Superior temporal gyrus (tissue), 1 donor: Measurements from ENCODE around the gene TCF12.

Experiments used
- DNase-seq: peaks from one replicate; pipeline ENCODE4 v3.0.0-alpha.2; 2016; ENCODE audit errors: extremely low spot score

Gene TCF12

DNA sequence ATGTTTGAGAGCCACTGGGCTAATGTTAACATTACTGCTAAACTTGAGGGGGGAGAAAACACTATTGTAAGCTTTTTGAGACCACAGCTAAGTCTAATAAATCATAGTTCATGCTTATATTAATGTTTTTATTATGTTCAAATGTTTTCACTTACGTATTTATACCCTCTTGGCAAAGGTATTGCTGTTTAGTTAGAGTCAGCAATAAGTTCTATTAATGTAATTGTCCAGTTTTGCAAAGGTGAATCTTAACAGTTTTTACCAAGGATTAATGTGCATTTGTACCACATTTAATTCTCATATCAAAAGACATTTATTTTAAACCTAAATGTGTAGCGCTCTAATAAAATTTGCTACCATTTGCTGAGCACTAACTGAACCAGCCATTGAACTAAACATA, 251.2 kb downstream of the TCF12 start:
- DNase-seq, result no peak

DNA sequence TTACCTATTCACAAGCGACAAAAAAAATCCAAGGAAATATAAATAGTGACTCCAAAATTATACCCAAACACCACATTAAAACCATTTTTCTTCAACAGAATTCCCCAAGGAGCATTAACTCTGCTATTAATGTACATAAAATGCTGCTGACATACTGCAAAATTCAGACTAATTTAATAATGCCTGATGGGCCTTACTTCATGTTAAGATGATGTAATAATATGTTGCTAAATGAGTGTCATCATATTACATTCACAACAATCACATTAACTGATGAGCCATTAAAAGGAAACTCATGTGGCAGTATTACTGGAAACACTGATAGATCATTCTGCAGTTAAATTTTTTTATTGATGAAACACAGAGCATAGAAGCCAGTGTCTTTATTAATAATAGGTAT, 253.0 kb downstream of the TCF12 start:
- DNase-seq, result no peak

DNA sequence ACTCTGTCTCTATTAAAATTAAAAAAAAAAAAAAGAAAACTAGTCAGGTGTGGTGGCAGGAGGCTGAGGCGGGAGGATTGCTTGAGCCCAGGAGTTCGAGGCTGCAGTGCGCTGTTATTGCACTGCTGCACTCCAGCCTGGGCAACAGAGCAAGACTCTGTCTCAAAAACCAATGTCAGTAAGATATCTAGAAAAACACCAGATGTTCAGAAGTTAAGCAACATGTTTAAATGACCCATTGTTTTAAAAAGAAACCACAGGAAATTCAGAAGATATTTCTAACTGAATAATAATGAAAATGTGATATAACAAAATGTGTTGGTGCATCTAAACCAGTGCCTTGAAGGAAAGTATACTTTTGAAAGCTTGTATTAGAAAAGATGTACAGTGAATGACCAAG, 254.5 kb downstream of the TCF12 start:
- DNase-seq, result no peak

DNA sequence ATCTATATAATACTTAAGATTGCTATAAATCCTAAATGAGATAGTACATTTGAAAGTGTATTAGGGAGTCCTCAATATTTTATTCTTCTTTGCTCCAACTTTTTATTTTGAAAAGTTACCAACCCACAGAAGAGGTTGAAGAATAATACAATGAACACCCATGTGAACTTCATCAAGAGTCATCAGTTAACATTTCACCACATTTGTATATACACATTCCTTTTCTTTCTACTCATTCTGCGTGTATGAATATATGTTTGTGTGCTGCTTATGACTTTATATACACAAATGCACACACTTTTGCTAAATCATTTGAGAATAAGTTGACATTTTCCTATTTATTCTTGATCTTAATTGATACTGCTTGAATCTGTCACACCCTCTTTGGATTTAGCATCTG, 264.6 kb downstream of the TCF12 start:
- DNase-seq, result no peak

DNA sequence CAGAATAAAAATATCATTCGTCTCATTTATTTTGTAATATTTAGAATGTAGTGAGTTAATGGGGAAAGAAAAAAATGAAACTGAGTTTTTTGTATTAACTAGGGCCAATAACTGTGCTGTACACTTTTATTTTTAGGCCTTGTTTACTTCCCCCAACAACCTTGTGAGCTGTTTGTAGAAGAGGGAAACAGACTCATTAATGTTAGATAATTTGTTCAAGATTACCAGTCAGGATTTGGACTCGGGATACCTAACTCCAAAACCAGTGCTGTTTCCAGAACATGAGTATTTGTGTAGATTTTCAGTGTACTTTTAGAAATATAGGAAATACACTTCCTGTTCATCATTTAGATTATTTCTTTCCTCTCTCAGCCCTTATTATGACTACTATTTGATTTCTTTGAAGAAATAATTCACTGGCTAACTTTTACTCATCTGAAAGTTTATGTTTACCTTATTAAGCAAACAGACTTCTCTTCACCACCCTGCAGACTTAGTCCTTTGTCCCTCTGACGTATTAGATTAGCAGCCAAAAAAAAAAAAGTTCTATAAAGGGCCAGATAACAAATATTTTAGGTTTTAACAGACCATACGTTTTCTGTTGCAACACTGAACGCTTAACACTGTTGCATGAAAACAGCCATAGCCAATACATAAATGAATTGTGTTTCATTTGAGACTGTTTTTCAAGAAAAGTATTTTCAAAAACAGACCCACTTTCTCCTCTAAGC, 265.3 kb downstream of the TCF12 start:
- no peak for DNase-seq

DNA sequence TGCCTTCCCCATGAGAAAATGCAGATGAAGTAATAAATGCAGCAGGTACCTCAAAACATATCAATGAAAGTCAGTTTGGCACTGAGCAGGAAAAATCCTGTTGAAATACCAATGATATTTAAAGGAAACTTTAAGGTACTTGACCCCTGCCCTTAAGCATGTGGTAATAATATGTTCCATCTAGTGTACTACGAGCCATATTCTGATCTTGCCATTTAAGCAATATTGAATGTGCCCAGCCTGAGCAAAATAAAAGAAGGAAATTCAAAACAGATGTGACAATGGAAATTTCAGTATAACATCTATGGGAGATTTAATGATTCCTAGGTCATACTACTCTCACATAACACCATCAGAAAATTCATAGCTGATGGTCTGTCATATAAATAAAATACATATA, 266.1 kb downstream of the TCF12 start:
- no peak for DNase-seq

DNA sequence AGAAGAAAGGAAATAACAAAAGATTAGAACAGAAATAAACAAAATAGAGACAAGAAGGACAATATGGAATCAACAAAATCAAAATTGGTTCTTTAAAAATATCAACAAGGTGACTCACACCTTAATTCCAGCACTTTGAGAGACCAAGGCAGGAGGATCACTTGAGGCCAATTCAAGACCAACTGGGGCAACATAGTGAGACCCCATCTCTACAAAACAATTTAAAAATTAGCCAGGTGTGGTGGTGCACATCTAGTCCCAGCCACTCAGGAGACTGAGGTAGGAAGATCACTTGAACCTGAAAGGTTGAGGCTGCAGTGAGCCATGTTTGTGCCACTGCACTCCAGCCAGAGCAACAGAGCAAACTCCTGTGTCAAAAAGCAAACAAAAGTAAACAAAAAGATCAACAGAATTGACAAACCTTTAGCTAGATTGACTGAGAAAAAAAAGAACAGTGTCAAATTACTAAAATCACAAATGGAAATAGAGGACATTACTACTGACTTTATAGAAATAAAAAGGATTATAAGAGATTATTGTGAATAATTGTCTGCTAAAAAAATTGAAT, 267.1 kb downstream of the TCF12 start:
- DNase-seq, result no peak

DNA sequence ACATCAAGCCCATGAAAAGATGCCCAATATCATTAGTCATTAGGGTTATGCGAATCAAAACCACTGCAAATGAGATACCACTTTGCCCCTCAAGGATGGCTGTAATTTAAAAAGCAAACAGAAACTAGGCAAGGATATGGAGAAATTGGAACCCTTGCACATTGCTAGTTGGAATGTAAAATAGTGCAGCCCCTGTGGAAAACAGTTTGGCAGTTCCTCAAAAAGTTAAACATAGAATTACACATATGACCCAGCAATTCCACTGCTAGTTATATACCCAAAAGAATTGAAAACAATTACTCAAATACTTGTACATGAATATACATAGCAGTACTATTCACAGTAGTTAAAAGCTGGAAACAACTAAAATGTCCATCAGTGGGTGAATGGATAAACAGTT, 271.0 kb downstream of the TCF12 start:
- DNase-seq, result no peak

DNA sequence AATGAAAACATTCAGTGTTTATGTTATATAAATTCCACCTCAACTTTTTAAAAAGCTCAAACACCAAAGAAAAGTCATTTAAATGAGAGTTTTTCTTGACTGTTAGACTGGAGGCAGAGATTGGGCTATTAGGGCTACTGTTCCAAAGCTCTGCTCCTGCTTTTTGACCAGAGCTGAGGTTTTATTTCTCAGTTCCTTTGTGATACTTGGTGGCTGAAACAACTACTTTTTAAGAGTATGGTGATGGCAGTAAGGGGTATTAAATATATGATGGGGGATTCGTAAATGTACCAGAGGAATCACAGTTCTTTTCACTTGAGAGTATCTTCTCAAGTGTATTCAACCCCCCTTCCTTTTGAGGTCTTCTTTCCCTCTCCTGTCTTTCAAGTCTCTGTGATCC, 271.8 kb downstream of the TCF12 start:
- DNase-seq, result no peak

DNA sequence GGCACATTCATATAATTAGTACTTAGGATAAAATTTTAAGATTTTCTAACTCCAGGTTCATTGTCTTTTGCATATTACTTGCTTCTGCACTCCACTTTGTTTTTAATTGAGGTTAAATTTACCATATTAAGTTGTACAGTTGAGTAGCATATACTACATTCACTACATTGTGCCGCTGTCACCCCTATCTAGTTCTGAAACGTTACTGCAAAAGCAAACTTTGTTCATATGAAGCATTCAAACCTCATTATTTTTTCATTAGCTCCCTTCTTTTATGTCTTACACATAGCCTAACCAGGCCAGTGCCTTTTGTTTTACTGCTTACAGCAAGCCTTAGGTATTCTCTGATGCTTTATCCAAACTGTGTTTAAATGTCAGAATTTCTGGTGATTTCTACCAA, 274.7 kb downstream of the TCF12 start:
- no peak for DNase-seq

DNA sequence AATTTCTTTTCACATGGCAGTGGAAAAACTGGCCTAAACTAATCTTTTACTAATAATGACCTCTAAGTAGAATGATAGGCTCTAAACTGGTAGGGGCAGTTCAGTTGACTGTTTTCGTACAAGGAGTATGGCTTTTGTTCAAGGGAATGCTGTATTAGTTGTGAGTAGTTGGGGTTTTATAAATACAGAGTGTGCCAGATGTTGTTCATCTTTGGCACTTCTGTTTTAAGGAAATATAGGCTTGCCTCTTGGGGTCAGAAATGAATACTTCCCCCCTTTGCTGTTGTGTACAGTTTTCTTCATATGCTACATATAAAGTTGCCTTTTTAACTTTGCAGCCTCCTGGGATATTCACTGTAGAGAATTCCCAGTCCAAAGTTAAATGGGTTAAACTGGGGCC, 276.9 kb downstream of the TCF12 start:
- DNase-seq, result no peak

DNA sequence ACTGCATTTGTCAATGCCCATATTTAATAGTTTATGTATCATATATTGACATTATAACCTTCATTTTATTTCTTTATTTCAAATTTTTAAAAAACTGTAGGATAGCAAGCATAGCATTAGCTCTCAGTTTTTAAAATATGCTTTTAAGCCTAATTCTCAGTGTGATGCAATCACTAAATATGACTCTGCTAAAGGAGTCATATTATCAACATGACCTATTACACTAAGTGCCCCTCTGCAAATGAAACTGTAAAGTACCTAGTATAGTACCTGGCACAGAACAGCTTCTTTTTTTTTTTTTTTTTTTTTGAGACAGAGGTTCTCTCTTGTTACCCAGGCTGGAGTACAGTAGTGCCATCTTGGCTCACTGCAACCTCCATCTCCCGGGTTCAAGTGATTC, 278.4 kb downstream of the TCF12 start:
- no peak for DNase-seq

DNA sequence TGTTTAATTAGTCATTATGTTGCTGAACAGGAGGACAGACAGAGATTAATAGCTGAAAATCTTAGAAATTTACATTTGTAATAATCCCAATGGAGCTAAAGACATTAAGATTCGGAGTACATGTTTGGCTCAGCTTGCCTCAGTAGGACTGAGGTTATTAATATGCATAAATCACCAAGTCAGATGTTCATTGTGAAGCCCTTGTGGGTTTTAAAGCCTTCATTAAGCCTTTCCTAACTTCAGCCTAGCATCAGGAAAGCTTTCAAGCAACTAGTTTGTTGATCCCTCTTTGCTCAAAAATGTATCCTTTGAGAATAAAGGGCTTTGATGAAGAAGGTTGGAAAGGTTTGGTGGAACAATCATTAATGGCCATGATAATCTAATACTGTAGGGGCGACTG, 279.7 kb downstream of the TCF12 start:
- no peak for DNase-seq

DNA sequence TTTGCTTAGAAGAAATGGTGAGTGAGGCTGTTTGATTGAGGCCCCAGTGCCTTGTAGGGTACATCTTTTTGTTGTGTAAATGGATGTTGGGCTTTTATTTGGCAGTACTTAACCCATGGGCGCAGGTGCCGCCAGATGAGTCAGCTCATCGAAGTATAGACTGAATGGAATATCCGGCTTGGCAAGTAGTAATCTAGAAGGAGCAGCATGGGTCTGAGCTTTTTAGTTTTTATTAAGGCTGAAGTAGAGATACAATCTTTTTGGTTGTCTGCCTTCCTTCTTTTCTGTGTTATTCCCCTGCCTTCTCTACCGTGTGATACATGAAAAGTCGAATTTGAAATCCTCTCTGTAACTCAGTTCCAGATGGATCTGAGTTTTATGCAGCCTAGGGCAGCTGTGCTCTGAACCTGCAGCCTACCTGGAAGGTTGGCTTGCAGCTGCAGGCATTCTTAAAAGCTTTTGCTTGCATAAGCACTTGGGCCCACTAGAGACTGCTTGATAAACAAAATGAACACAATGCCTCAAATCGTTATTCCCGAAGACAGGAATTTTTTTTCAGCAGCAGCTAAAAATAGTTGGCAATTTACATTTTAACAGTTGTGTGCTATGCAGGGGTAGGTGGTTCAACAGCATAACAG, 280.3 kb downstream of the TCF12 start:
- DNase-seq, result no peak

DNA sequence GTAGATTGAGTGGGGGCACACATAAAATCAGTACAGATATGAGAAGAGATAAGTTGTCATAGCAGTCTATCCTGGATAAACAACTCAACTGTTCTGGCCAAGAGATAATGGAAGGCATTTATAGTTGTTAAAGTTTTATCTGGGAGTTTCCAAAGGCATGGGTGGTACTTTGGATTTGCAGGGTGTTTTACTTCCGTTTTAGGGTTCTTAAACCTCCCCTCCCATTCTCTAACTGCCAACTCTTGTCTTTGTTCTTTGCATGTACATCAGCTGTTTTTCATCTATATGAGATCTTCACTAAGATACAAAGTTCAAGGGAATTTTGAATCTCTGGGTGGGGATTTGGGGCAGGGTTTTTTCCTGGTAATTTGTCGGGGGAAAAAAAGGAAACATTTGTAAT, 283.1 kb downstream of the TCF12 start:
- no peak for DNase-seq

DNA sequence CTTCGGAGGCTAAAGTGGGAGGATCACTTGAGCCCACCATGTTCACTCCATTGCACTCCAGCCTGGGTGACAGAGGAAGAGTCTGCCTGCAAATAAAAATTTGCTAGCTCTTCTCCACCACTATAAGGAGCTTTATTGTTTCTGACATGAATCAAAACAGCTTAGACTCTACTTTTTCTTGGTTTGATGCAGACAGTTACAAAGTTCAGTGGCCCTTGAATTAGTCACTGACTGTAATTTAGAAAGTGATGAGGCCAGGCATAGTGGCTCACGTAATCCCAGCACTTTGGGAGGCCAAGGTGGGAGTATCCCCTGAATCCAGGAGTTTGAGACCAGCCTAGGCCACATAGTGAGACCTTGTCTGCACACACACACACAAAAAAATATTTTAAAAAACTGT, 285.5 kb downstream of the TCF12 start:
- DNase-seq, result no peak

DNA sequence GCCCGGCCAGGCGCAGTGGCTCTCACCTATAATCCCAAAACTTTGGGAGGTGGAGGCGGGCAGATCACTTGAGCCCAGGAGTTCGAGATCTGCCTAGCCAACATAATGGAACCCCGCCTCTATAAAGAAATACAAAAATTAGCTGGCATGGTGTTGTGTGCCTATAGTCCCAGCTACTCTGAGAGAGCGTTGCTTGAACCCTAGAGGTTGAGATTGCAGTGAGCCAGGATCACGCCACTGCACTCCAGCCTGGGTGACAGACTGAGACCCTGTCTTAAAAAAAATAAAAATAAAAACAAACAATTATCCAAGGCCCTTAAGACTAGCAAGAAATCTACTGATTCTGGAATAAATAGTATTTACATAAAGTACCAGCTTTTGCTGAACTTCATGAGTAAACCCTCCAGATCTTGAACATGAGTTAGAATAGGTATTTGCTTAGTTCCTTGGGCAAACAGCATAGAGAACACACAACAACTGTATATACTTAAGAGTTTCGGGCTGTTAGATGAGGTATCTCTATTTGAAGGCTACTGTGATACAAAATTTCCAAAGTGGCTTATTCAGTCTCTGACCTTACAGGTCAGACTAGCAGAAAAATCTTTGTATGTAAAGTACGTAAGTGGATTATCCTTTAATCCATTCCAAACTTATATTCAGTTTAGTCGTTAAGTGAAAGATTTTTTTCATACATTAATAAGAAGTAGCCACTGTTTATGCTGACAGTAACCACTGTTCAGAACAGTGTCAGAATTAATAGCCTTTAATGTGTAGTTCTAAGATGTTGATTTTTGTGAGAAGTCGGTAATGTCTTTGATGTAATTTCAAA, 286.8 kb downstream of the TCF12 start:
- DNase-seq, result no peak

DNA sequence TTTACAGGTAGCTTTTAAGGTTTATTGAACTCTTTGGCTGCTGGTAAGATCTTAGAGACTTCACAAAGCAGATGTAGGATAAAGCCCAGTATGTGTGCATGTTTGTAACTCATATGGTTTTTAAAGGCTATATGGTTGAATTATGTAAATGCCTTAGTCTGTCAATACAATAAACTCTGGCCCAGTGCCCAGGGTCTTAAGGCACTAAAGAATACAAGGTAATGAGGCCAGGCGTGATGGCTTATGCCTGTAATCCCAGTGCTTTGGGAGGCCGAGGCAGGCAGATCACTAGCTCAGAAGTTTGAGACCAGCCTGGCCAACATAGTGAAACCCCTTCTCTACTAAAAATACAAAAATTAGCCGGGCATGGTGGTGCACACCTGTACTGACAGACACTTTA, 287.6 kb downstream of the TCF12 start:
- no peak for DNase-seq

DNA sequence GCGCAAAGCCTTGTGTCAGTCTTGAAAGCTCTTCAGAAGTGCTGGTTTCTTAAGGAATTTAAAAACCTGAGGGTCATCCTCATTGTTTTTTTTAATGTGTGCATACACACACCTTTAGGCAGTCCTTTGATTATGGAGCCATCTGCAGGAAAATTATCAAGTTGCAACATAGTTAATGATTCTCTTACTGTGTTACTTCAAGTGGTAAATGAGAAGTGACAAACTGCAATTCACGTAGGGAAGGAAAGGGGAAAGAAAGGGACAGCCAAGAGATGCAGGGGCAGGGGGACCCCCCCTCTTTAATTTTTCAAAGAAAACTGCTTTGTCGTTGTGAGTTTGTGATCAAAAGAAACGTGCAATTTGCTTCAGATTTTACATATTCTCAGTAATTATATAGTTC, 295.4 kb downstream of the TCF12 start:
- DNase-seq, result peak; percentile 86

DNA sequence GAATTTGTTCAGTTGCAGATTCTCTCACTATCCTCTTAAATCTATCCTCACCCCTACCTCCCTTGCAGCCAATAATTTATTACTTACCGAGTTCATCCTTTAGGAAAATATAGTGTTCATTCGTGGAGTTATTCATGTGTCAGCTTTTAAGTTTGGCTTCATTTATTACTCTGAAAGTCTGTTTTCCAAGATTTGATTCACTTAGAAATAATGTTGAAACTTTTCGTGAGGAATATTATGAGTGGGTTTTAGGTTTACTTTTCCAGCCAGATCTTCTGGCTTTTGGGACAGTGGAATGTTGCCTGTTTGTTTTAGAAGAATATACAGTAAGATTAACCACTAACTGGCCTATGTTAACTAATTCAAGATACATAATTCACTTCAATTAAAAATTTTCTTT, 296.9 kb downstream of the TCF12 start:
- DNase-seq, result no peak

DNA sequence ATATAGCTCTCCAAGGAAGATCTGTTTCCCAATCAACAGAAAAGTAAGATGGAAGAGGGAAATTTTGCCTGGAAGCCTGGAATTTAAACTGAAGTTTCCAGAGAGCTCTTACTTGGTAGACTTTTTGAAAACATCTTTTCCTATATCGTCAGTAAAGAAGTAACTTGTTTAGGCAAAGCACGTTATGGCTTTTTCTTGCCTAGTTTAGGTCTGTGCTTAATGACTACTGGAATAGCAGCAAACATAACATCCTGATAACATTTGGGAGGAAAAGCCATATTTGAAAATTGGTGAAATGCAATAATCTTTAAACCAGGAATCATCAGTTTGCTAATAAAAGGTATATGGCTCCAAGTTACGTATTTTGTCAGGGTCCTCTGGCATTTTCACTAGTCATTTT, 297.4 kb downstream of the TCF12 start:
- DNase-seq, result no peak

DNA sequence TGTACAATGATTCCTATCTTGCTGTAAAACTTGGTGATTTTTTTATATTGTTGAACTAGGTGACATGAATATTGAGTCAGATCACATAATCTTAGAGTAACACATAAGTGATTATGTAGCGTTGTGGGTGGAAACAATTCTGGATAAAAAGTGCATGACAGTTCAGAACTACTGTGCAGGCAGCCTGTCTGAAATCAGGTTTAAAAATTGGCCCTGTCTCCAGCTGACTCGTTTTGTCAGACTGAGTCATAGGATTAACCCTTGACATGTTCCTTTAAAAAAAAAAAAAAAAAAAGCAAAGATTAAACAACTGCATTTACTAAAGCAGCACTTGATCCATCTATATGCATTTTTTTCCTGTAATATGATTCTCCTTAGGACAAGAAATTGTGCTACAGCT, 297.8 kb downstream of the TCF12 start:
- no peak for DNase-seq
